Measurements from ENCODE around the gene CTIF.
"Not testable (repeated sequence)": the region's sequence is repeated elsewhere in the genome, so short reads cannot be mapped to it uniquely, and the experiment has no call there.

Gene CTIF

DNA sequence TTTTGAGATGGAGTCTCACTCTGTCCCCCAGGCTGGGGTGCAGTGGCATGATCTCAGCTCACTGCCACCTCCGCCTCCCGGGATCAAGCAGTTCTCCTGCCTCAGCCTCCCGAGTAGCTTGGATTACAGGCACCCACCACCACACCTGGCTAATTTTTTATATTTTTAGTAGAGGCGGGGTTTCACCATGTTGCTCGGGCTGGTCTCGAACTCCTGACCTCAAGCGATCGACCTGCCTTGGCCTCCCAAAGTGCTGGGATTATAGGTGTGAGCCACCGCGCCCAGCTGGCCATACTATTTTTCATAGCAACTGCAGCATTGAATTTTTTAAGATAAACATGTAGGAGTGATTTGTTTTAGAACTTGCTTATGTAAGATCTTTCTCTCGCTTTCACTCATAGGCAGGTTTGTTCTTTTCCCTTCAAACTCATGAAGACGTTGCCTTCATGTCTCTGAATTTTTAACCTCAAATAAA is 273.2 kb downstream of the CTIF start:
- DNase-seq = not testable (repeated sequence)

DNA sequence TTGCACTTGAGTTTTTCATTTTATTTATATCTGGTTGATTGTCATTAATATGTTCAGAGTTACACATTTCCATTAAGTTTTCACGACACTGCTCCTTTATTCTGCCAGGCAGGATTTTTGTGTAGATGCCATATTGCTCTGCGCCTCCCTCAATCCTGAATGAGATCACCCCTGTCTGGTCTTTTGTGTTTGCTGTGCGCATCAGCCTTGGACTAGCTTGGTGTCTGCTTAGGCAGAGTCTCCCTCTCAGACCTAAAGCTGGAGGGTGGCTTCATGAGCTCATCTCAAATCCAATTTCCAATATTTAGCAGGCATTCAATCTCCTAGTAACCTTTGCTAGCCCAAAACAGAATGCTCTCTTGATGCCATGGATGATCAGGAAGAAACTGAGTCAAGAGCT is 274.5 kb downstream of the CTIF start:
- DNase-seq = no peak

DNA sequence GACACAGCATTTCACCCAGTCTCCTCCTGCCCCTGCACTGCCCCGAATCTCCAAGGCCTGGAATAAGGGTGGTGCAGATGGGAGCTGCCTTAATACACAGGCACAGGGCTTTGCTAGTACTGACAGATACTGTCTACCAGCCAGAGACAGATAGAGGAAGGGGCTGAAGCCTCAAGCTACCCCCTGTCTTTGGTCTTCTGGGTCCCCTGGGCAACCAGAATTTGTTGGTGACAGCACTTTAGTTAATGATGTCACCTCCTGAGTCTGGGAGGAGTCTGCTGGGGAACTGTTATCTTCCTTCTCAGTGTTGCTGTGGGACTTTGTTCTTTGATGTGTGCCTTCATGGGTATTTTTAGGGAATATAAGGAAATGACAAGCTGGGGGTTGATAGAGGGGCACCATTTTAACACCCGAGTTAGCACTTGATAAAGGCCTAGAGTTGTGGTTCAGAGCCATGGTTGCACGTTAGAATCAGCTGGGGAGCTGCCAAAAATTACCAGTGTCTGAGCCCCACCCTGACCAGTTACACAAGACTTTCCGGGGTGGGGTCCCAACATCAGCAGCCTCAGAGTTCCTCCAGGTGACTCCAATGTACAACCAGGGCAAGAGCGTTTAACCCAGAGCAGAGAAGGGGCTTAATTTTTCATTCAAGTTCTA is 275.1 kb downstream of the CTIF start:
- DNase-seq = no peak

DNA sequence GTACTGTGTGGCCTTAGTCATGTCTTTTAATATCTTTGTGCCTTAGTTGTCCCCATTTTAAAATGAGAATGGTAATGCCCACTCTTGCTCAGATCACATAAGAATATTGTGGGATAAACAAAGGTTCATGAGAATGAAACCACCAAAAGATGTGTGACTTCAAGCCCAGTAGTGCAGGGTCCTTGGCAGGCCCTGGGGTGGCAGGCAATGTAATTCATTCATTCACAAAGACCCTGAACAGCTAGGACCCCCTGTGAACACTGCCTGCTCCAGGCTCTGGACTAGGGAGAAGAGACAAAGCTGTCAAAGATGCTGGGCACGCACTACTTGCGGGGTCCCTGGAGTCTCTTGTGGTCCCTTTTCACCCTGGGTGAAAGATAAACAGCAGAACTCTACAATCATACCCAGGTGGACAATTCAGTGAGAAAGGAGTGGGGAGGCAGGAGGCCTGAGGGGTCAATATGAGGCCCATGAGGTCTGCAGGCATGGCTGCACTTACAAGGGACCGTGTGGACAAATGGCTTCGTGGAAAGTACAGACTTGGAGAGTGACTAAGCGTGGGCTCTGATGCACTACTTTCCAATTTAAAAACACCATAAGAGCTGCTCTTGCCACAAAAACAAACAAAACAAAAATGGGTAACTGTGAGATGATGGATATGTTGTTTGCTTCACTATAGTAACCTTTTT is 275.8 kb downstream of the CTIF start:
- DNase-seq = no peak

DNA sequence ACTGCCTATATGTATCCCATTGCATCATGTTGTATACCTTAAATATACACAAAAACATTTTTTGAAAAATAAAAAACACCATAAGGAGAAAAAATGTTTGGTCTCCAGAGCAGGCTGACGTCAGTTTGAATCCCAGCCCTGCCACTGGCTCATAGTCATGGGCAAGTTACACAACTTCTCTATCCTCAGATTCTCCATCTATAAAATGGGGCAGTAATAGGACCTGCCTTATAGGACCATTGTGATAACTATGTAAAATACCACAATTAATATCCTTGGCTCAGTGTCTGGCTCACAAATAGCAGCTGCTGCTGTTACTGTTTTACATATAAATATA is 276.3 kb downstream of the CTIF start:
- no peak for DNase-seq

DNA sequence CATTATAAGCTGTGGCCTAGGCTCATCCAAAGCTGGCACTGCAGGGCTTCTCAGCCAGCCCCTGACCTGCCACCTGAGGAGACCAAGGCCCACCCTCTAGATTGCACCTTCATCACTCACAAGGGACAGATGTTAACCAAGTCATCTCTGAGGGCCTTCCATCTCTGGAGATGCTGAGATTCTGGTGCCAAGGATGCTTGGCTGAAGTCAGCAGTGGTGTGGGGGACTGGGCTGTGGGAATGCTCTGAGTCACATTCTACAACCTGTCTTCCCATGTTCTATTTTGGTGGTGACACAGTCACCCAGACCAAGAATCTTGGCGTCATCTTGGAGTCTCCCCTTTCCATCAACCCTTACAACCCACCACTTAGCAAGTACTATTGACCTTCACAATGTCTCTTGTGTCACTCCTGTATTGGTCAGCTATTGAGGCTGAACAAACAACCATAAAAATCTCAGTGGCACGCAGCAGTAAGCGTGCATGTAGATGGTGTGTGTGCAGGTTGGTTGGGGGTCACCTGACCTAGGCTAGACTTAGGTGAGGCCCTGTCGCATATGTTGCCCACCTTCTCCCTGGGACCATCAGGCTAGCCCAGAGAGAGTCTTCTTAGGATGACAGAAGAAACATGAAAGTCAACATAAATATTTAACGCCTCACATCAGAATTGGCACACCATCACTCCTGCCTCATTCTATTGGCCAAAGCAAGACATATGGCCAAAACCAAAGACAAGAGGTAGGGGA is 276.9 kb downstream of the CTIF start:
- no peak for DNase-seq

DNA sequence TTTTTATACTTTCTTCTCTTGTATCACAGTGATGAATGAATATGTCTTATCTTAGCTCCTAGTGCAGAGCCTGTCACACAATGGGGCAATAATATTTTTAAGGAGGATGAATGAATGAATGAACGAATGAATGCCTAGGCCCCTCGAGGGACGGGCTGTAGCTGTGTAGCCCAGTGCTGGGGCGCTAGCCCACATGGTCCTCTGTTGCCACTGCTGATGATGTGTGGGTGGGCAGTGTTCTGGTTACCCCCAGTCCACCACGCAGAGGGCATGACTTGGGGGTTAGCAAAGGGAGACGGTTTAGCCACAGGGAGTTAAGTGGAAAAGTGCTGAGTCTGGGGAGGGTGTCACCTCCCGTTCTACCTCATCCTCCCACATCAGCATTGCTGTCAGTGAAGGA is 277.7 kb downstream of the CTIF start:
- no peak for DNase-seq

DNA sequence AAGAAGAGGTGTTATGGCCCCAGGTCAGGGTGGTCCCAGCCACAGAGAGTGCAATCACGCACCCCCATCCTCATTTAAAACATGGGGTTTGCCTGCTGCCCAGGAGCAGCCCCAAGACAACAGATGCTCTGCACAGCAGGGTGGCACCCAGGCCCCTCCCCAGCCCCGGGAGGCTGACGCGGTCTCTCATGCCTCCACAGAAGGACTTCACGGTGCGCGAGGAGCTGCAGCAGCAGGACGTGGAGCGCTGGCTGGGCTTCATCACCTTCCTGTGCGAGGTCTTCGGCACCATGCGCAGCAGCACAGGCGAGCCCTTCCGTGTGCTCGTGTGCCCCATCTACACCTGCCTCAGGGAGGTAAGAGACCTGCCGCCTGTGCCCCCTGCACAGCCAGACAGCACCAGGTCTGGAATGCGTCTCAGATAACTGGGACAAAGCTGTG is 278.2 kb downstream of the CTIF start:
- no peak for DNase-seq

DNA sequence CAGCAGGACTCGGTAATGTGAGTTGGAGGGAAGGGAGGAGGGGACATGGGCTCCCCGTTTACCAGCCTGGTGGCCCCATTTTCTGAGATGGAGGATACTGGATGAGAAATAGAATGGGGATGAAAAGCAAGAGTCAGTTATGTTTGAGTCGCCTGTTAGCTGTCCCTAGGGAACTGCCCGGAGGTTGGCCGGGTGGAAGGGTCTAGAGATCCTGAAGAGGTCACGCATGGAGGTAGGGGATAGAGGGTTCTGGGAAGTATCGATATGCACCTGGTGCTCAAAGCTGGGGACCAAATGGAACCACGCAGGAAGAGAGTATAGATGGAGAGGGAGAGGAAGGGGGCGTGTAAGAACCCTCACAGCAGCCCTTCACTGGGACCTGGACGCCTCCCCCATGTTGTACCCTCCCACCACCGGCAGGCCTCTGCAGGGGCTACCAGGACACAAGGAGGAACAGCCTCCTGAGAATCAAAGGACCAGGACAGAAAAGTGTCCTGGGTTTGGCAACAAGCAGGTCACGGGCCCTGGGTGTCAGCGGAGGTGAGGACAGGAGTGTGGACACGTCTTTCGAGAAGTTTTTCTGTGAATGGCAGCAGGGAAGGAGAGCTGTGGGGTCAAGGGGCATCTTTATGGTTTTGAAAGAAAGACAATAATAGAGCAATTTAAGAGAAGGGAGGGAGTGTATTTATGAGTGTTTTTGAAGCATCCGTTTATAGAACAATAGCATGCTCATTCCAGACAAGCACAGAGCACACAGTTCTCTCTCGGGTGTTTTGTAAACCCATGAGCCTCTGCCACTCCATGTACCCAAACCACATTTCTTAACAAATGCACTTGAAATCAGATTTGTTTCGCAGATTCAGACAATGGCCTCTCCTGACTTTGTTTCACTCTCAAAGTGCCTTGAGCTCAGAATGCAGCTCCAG is 279.8 kb downstream of the CTIF start:
- no peak for DNase-seq

DNA sequence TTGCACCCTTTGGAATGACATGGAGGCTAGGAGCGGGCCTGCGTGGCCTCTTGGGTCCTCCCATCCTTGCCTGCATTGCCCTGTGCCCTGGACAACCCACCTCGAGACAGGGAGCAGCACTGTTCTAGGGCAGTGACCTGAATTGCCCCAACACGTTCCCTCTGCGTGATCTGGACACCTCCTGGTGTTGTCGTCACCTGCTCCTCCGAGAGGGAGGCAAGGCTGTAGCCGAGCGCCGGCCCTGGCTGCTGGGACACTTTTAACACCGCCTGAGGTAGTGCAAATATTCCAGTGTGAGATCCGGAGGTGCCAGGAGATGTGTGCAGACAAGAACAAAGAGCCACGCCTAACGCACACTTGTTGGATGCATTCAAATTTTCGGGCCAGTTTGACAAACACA is 280.4 kb downstream of the CTIF start:
- no peak for DNase-seq

DNA sequence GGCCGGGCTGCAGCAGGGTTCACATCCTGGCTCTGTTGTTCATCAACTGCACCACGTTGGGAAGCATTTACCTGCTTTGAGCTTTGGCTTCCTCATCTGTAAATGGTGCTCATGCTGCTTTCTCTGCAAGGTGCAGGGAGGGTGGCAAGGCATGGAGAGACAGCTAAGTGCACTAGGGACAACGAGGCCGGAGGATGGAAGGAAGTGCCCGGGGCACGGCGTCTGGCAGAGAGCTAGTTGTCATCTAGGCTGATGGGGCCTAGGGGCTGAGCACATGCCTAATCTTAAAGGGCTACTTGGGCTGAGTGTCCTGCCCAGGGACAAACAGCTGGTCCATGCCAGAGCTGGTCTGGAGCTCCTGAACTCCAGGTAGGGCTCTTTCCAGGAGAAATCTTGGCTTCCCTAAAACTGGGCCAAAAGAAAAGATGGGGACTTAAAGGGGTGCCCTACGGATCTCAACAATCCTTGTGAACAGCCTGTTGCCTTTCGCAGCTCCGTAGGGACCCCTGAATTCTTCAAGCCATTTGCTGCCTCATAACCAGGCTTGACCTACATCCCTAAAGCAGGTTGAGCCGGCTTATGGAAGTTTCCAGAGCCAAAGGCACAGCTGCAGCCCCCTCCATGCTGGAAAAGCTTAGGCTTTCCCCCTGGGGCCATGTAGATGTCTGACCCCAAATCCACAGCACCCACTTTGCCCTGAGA is 281.1 kb downstream of the CTIF start:
- DNase-seq = no peak

DNA sequence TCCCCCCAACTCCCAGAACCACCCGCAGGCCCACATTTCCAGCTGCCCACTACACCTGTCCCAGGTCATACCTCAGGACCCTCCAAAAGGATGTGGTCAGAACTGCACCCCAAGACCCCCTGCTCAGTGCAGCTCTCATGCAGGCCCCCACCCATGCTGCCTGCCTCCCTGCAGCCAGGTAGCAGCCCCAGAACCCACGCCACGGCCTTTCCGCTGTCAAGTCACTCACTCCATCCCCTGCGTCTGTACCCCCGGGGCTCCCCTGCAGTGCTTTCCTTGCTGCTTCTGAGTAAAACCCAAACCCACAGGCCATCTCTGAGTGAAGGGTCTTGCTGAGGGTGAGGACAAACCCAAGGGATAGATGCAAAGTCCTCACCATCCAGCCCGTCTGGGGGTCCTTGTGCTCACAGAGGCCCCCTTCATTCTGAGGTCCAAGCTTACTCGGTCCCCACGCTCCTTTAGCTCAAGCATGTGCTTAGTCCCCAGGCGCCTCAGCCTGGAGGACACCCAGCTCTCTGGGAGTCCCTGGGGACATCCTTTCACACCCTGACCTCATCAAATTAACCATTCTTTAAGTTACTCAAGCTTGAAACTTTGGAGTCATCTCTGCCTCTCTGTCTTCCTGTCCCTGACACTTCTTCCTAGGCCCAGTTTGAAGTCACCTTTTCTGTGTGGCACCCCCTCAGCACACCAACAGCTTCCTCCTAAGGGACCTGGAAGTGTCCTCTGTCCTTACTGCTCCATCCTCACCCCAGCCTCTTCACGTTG is 281.8 kb downstream of the CTIF start:
- DNase-seq = no peak

DNA sequence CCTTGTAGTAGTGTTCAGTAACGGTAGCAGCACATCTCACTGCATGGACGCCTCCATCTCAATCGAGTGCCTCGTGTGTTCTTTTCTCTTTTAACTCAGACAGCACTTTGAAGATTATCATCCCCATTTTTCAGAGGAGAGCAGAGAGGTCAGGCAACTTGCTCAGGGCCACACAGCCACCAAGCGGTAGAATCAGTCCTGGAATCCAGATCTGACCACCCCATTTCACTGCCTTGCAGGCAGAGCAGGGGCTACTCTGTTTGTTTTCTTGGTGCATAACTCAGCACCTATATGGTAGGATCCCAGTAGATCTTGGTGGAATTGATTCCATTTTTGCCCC is 282.4 kb downstream of the CTIF start:
- DNase-seq = no peak

DNA sequence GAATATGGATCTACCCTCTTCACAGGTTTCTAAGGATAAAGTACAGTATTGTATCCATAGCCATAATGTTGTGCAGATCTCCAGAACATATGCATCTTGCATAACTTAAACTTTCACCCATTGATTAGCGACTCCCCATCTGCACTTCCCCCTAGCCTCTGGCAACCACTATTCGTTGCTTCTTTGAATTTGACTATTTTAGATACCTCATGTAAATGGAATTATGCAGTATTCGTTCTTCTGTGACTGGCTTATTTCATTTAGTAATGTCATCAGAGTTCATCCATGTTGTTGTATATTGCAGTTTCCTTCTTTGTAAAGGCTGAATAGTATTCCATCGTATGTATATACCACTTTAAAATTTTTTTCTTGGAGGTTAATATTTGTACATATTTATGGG is 283.0 kb downstream of the CTIF start:
- no peak for DNase-seq

DNA sequence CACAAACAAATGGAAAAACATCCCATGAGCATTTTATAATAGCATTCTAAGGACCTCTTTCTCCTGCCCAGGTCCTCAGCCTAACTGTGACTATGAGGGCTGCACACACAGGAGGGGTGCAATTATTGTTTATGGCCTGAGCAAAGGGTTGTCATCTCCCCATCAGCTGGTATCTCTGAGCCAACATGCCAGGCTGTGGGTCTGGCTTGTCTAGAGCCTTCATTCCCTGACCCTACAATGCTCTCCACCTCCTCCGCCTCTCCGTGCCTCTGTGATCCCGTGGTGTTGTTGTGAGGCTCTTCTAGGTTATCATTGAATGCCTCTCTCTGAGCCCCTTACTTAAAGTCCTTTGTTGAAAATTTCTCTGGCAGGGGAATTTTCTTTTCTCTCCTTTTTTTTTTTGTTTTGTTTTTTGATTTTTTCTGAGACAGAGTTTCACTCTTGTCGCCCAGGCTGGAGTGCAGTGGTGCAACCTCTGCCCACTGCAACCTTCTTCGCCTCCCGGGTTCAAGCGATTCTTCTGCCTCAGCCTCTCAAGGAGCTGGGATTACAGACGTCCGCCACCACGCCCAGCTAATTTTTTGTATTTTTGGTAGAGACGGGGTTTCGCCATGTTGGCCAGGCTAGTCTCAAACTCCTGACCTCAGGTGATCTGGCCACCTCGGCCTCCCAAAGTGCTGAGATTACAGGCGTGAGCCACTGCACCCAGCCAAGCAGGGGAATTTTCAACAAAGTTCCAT is 285.6 kb downstream of the CTIF start:
- DNase-seq = no peak

DNA sequence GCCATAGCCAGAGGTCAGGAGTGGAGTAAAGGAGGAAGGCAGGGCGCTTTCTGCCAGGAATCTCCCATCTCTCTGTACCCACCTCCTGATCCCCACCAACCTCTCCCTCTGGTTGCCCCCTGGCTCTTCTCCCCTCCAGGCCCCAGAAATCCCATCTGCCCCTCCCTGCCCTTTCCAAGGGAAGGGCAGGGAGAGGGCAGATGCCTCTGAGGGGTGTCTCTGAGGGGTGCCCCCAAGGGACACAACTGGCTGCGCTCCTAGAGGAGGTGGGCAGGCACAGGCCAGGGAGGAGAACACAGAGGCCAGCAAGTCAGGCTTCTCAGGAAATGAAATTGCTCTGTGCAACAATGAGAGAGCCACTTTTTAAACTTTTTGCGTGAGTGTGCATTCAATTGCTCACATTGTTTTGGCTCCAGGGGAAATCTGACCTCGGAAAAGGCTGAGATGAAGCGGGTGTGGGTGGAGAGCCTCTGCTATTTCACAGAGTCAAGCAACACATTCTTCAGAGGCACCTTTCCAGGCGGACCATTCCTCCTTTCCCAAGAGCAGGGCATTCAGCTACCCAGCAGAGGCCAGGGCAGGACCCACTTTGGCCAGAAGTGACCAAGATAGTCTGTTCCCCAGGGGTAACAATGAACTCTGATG is 286.4 kb downstream of the CTIF start:
- DNase-seq = no peak

DNA sequence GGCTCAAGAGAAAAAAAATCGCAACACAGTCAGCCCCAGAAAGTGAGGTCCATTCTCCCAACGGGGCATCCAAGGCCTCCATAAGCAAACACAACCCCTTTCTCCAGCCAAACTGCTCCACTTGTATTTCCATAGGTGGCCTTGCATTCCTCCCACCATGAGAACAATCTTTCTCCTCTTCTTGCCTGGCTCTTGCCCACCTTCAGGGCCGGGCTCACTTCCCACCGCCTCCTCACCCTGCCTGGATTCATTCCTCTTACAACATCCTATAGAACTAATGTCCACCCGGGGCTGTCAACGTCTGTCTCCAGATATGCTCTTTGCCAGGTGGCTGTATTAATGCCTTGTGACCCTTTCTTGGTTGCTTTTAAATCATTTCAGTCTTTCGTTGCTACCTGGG is 287.4 kb downstream of the CTIF start:
- no peak for DNase-seq

DNA sequence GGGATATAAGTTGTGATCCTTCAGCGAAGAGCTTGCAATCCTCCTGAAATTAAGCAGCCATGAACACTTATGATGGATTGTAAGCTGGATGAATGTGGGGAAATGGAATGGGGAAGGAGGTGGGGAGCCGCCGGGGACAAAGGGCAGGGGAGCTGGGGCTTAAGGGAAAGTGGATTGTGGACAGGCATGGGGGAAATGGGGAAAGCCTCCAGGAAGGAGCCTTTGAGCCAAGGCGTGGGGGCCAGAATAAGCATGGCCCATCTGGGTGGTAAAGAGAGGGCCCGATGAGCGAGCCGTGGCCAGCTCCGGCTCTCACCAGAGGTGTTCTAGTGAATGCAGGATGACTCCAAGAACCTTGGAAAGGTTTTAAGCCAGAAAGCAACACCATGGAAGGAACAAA is 288.0 kb downstream of the CTIF start:
- no peak for DNase-seq

DNA sequence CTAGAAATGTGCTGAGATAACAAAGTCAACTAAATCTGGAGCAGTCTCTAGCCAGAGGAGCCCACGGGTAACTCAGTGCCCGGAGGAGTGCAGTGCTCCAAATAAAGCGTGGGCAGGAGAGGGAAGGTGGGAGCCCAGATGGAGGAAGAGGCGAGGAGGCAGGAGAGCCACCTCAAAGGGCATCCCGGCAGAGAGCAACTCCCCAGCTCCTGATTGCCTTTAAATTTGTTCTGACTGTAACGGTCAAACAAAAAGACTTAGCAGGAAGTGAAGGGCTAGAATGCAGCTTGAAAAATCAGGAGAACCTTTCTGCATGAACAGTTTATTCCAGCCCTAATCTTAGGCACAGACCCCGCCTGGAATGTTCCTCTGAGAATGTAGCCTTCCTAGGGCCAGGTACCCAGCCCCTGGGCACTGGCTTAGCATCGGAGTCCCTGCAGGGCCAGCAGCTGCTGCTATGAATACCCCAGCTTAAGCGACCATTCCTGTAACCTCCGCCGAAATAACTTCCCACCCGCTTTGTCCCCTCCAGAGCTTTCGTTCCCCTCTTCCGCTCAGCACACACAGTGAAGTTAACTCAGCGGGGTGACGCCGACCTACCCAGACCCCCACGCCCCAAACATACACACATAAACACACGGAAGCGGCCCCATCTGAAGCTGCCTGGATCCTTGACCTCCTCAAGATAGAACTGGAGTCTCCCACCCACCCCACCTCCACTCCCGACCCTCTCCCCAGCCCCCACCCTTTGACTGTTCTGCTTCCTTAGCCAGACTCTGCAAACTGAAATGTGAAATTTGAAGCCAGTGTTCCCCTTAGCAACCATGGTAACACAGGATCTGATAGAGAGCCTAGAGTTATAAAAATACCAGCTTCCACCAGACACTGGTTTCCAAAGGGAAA is 288.7 kb downstream of the CTIF start:
- DNase-seq = peak; percentile 13

DNA sequence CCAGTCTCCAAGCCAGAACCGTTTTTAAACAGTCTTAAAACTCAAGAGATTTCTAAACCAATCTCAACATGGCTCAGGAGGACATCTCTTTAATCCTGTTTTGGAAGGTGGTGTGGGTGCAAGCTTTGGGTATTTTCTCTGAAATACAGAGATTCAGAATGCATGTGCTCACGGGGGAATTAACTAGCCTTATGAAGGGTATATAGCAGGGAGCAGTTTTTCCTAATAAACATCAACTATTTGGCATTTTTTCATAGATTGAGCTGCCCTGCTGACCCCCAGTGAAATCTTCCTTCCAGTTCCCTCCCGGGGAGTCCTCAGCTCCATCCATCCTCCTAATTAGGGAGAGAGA is 289.3 kb downstream of the CTIF start:
- DNase-seq = no peak

All from NCI-H1436 treated with DMSO at 0.1 percent for 48 hours (cell line).